Endothelial cell (in vitro differentiated cells): Measurements from ENCODE around the gene ZMIZ1. TPM values are rescaled to one million over a fixed set of nuclear protein-coding genes. Genes with fewer than 3 reads are reported as not detected.

Experiments used
- DNase-seq: peaks from one replicate; pipeline ENCODE4 v3.0.0; 2021; ENCODE audit warnings: low spot score
- H3K27ac Mint-ChIP-seq: one replicate; pipeline ENCODE4 v1.8.0; 2021; ENCODE audit warnings: mixed read lengths, inconsistent platforms; ENCODE audit not compliant: unreplicated experiment
- H3K27me3 Mint-ChIP-seq: one replicate; pipeline ENCODE4 v1.8.0; 2021; ENCODE audit warnings: mild to moderate bottlenecking, moderate library complexity, mixed read lengths, inconsistent platforms; ENCODE audit not compliant: unreplicated experiment
- H3K36me3 Mint-ChIP-seq: one replicate; pipeline ENCODE4 v1.8.0; 2021; ENCODE audit warnings: mild to moderate bottlenecking, low read depth, mixed read lengths, inconsistent platforms; ENCODE audit not compliant: unreplicated experiment
- H3K4me1 Mint-ChIP-seq: one replicate; pipeline ENCODE4 v1.8.0; 2021; ENCODE audit warnings: mild to moderate bottlenecking, mixed read lengths, inconsistent platforms; ENCODE audit not compliant: unreplicated experiment
- H3K4me3 Mint-ChIP-seq: one replicate; pipeline ENCODE4 v1.8.0; 2021; ENCODE audit warnings: mild to moderate bottlenecking, mixed read lengths, inconsistent platforms; ENCODE audit not compliant: unreplicated experiment
- H3K9me3 Mint-ChIP-seq: one replicate; pipeline ENCODE4 v1.8.0; 2021; ENCODE audit warnings: mixed read lengths, inconsistent platforms; ENCODE audit not compliant: unreplicated experiment
- total RNA-seq: library from RNA; stranded (reverse); fragmentation: NEBNext Ultra II Directional; extraction: Animal tissue kit (Norgen Biotek cat#: 25700); gene quantifications from one replicate; pipeline ENCODE4 v1.2.1, GENCODE V29; 2021; ENCODE audit not compliant: unreplicated experiment
- TF ChIP-seq, protein P1 (sequence below): fragments of 200-600 bp; sonication (generic); IDR thresholded peaks from one replicate; pipeline ENCODE4 v1.5.0; 2021; ENCODE audit warnings: antibody characterized with exemption; ENCODE audit not compliant: unreplicated experiment

ZMIZ1 gene
- total RNA-seq, 1 donor from 2014 or later, result 102 TPM

DNA sequence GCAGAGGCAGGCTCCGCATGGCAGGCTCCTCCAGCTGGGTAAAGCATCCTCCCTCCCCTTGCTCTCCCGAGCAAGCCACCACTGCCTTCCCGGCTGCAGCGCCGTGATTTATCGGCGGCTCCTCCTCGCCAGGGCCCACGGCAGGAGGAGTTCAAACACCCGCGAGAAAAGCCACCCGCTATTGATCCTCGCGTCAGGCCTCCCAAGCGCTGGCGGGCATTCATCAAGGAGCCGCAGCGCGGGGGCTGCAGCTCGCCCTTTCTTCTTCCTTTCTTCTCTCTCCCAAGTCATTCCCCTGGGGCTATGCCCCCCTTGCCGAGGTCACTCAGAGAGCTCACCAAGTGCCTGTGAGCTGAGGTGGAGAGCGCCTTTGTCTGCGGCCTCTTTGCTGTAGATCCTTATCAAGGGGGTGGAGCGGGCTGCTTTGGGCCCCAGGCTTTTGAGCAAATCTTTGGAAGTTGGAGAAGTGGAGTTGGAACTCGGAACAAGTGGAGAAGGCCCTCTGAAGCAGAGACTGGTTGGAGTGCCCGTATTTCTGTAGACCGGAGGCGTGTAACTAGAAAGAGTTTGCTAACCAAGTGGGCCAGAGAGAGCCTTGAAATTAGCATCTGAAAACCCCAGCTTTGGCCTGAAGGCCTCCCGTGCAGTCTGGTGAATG, 171.3 kb downstream of the ZMIZ1 start:
- Mint-ChIP-seq H3K36me3 (peaks cover 18% of the 10 kb centered on the region), H3K4me1 (peaks cover 72% of the 10 kb centered on the region), H3K27me3 (peaks cover 27% of the 10 kb centered on the region), H3K9me3 (no peaks in the 10 kb centered on the region), H3K27ac (no peak overlapping the region), H3K4me3 (peak overlapping the region; percentile 70)
- TF ChIP-seq, protein P1, sequence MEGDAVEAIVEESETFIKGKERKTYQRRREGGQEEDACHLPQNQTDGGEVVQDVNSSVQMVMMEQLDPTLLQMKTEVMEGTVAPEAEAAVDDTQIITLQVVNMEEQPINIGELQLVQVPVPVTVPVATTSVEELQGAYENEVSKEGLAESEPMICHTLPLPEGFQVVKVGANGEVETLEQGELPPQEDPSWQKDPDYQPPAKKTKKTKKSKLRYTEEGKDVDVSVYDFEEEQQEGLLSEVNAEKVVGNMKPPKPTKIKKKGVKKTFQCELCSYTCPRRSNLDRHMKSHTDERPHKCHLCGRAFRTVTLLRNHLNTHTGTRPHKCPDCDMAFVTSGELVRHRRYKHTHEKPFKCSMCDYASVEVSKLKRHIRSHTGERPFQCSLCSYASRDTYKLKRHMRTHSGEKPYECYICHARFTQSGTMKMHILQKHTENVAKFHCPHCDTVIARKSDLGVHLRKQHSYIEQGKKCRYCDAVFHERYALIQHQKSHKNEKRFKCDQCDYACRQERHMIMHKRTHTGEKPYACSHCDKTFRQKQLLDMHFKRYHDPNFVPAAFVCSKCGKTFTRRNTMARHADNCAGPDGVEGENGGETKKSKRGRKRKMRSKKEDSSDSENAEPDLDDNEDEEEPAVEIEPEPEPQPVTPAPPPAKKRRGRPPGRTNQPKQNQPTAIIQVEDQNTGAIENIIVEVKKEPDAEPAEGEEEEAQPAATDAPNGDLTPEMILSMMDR, result no peak
- no peak for DNase-seq

DNA sequence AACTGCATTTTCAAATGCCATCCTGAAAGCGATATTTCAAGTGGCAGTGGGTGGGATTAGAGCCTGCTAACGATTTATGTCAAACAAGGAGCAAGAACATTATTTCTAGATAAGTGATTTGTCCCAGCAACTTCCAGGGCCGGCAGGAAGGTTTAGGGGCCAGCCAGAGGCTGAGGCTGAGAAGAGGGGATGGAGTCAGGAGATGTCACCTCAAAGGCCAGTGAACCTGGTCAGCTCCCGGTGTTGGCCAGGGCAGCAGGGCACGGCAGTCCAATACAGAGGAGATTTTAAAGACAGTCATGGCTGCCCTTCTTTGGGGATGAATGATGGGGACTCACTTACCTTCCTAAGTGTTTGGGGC, 172.8 kb downstream of the ZMIZ1 start:
- Mint-ChIP-seq H3K36me3 (peaks cover 18% of the 10 kb centered on the region), H3K9me3 (no peaks in the 10 kb centered on the region), H3K4me3 (peak overlapping the region; percentile 81), H3K27ac (peak overlapping the region; percentile 93), H3K4me1 (peaks cover 73% of the 10 kb centered on the region), H3K27me3 (peaks cover 31% of the 10 kb centered on the region)
- no peak for DNase-seq
- TF ChIP-seq, protein P1, result no peak

DNA sequence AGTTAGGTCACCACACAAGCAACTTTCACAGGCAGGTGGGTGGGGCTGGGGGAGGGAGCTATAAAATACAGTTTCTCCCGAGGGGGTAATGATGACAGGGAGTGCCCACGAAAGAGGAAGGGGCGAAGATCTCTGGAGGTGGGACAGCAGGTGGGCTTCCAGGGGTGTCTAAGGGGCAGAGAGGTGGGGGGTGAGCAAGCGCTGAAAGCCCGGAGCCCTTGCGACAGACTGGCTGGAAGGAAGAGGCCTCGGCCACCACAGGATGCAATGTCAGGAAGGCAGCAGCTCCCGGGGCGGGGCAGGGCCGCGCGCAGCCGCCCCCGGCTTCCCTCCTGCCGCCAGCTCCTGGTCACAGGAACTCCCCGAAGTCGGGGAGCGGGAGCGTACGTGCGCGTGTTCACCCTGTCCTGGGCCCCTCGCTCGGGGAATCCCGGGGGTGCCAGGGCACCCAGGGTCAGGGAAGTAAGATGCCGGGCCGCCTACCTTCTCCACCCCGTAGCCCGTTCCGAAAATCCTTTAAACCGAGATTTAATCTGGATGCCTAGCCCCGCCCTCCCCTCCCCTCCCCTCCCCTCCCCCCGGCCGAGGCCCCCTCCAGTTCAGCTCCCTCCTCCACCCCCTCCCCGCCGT, 173.3 kb downstream of the ZMIZ1 start:
- TF ChIP-seq, protein P1, result no peak
- Mint-ChIP-seq H3K9me3 (no peaks in the 10 kb centered on the region), H3K36me3 (peaks cover 18% of the 10 kb centered on the region), H3K4me1 (peaks cover 71% of the 10 kb centered on the region), H3K4me3 (peak overlapping the region; percentile 81), H3K27ac (peak overlapping the region; percentile 93), H3K27me3 (peaks cover 28% of the 10 kb centered on the region)
- peak; percentile 73 for DNase-seq

DNA sequence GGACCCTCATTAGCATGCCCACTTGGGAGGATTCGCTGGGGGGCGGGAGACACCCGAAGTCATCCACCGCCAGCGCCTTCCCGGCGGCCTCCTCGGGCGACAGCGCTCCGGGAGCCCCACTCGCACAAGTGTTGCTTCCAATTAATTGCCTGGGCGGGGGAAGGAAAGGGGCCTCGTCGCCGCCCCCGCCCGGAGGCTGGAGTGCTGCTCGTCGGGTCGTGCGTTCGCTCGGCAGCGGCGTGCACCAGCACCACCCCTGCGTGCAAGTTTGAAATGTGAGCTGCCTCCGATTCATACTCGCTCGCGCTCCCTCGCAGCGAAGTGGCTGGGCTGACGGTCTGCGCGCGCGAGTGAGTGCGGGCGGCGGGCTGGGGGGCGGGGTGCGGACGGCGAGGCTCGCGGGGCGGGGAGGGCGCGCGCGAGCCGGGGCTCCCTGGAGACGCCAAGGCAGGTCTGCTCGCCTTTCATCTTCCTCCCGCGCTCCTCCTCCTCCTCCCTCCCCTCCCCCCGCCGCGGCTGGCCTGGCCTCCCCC, 173.9 kb downstream of the ZMIZ1 start:
- Mint-ChIP-seq H3K27ac (no peak overlapping the region), H3K4me3 (no peak overlapping the region), H3K9me3 (no peaks in the 10 kb centered on the region), H3K4me1 (peaks cover 71% of the 10 kb centered on the region), H3K27me3 (peaks cover 28% of the 10 kb centered on the region), H3K36me3 (peaks cover 18% of the 10 kb centered on the region)
- TF ChIP-seq, protein P1, result no peak
- peak; percentile 73 for DNase-seq
